Spleen (tissue), 11 donors: ENCODE results near the gene MIA2. TPM values are rescaled to one million over a fixed set of nuclear protein-coding genes. Genes with fewer than 3 reads are reported as not detected.

Source experiments
- DNase-seq: peaks from one replicate; pipeline ENCODE4 v3.0.0-alpha.2; 2020
- H3K27ac ChIP-seq, 8 donors: fragments of 200-600 bp; sonication (generic) in 7 of 8; 1 replicate in 4 of 8; 2 replicates in 4 of 8; pipeline versions ENCODE4 v1.5.0 to v1.8.0; 2016 to 2021; ENCODE audit warnings: inconsistent platforms in 4 of 8, mild to moderate bottlenecking in 4 of 8, moderate library complexity in 1 of 8
- H3K27me3 ChIP-seq, 7 donors: fragments of 200-600 bp; sonication (generic) in 6 of 7; replicated peaks in 1 of 7; 1 replicate in 4 of 7; 2 replicates in 3 of 7; pipeline versions ENCODE4 v1.5.0 to v1.8.0; 2016 to 2021; ENCODE audit warnings: inconsistent platforms in 3 of 7, mild to moderate bottlenecking in 1 of 7
- H3K36me3 ChIP-seq, 6 donors: fragments of 200-600 bp; sonication (generic) in 5 of 6; 1 replicate in 4 of 6; 2 replicates in 2 of 6; pipeline versions ENCODE4 v1.5.0 to v1.8.0; 2016 to 2021; ENCODE audit warnings: inconsistent platforms in 2 of 6
- H3K4me1 ChIP-seq, 6 donors: fragments of 200-600 bp; sonication (generic) in 5 of 6; 1 replicate in 3 of 6; 2 replicates in 3 of 6; pipeline versions ENCODE4 v1.5.0 to v1.8.0; 2016 to 2021; ENCODE audit warnings: inconsistent platforms in 3 of 6
- H3K4me3 ChIP-seq, 8 donors: fragments of 200-600 bp; sonication (generic) in 7 of 8; 1 replicate in 4 of 8; 2 replicates in 4 of 8; pipeline versions ENCODE4 v1.5.0 to v1.8.0; 2016 to 2021; ENCODE audit warnings: inconsistent platforms in 4 of 8, mild to moderate bottlenecking in 4 of 8, moderate library complexity in 2 of 8
- H3K9me3 ChIP-seq, 8 donors: fragments of 200-600 bp; sonication (generic) in 7 of 8; 1 replicate in 4 of 8; 2 replicates in 4 of 8; pipeline versions ENCODE4 v1.5.0 to v1.8.0; 2016 to 2021; ENCODE audit warnings: inconsistent platforms in 4 of 8
- POLR2A ChIP-seq, 3 donors: fragments of 450-650 bp; IDR thresholded peaks; one replicate each; pipeline ENCODE4 v1.5.1; 2017; ENCODE audit warnings: antibody characterized with exemption in 3 of 3, mild to moderate bottlenecking in 1 of 3
- POLR2AphosphoS5 ChIP-seq, 3 donors: sonication (generic); formaldehyde crosslinking; IDR thresholded peaks; one replicate each; pipeline ENCODE4 v1.5.1; 2017; ENCODE audit warnings: antibody characterized with exemption in 3 of 3
- WGBS, 5 donors: extraction: QIAGEN DNeasy Blood & Tissue Kit in 3 of 5; methylation state at CpG; one replicate each; pipeline versions ENCODE4 v1.1.5 to v1.1.7; 2013 to 2018; 5-methylcytosine and 5-hydroxymethylcytosine counted together
- intact Hi-C: fragments of 100-400 bp; cut with DNase I; formaldehyde crosslinking; loops from one replicate; pipeline ENCODE4 v1.15.0; 2023; ENCODE audit warnings: low total_unique reads
- polyA plus RNA-seq, 3 donors: library from polyadenylated mRNA; stranded (reverse); fragments of 200-250 nt; gene quantifications; one replicate each; pipeline ENCODE4 v1.2.1, GENCODE V29; 2013
- total RNA-seq, 7 donors: library from RNA; depleted of rRNA in 3 of 7; stranded (reverse); fragments of >200 nt in 3 of 7; fragmentation: NEBNext Ultra II Directional in 4 of 7; extraction: Animal tissue kit (Norgen Biotek cat#: 25700) in 4 of 7; gene quantifications; one replicate each; pipeline versions ENCODE4 v1.1.0 to v1.2.1, GENCODE V29; 2016 to 2021
- TF ChIP-seq, protein P1 (sequence below), 11 experiments: fragments of 200-600 bp in 7 of 11; fragments of 450-650 bp in 4 of 11; sonication (generic) in 4 of 11; IDR thresholded peaks in 8 of 11; conservative IDR thresholded peaks in 3 of 11; 1 replicate in 7 of 11; 2 replicates in 4 of 11; pipeline versions ENCODE4 v1.4.0 to v1.8.0; 2016 to 2021; ENCODE audit warnings: antibody characterized with exemption in 11 of 11, inconsistent platforms in 4 of 11, mild to moderate bottlenecking in 1 of 11
- donor health status: healthy with polysubstance abuse.
- donor health status: DM: no; HTN: no; CAD: no; lungs with moderate emphysema.
- donor health status: DM: no; HTN: no; CAD: no.
- donor health status: Bipolar disorder and iron deficiency.
- donor health status: healthy.
- donor health status: DM: no; HTN: no; CAD: no.
- donor health status: DM: yes; HTN: yes; CAD: no.

Gene MIA2
- total and polyA plus RNA-seq, 10 donors, result 18.3 to 31.3 (median 24.8) TPM

DNA sequence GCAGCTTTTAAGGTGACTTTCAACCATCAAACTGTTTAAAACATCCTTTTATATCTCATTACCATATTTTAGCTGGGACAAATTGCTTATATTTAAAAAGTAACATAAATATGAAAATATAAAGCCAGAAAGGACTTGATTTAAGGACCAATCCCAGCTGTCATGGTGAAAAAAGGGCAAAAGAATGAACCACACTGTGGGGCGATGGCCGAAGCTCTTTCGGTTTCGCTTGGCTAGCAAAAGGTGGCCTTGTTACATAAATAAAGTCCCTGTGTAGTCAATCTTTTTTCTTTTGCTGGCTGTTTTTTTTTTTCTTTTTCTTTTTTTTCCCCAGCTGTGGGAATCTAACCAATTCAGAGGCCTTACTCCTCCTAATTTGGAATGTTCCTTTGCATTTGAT is 147.7 kb downstream of the MIA2 start:
- H3K4me1 ChIP-seq, result peaks cover 0 to 5% (median 0%) of the 10 kb centered on the region in 6 donors
- H3K4me3 ChIP-seq, result no peak overlapping the region
- TF ChIP-seq POLR2A (IDR thresholded peaks at IDR 0.05) (no peak), POLR2AphosphoS5 (IDR thresholded peaks at IDR 0.05) (no peak)
- TF ChIP-seq, protein P1, sequence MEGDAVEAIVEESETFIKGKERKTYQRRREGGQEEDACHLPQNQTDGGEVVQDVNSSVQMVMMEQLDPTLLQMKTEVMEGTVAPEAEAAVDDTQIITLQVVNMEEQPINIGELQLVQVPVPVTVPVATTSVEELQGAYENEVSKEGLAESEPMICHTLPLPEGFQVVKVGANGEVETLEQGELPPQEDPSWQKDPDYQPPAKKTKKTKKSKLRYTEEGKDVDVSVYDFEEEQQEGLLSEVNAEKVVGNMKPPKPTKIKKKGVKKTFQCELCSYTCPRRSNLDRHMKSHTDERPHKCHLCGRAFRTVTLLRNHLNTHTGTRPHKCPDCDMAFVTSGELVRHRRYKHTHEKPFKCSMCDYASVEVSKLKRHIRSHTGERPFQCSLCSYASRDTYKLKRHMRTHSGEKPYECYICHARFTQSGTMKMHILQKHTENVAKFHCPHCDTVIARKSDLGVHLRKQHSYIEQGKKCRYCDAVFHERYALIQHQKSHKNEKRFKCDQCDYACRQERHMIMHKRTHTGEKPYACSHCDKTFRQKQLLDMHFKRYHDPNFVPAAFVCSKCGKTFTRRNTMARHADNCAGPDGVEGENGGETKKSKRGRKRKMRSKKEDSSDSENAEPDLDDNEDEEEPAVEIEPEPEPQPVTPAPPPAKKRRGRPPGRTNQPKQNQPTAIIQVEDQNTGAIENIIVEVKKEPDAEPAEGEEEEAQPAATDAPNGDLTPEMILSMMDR (IDR thresholded peaks at IDR 0.05 in 8 of 11, conservative IDR thresholded peaks at IDR 0.05 in 3 of 11), result no peak
- no peaks in the 10 kb centered on the region for H3K27me3 ChIP-seq
- peak overlapping the region in 2 of 8 donors; percentile 7 to 25 for H3K27ac ChIP-seq
- H3K9me3 ChIP-seq, result no peaks in the 10 kb centered on the region
- DNase-seq, result no peak
- no peaks in the 10 kb centered on the region for H3K36me3 ChIP-seq
- WGBS, 5 donors, result 88 to 93% (median 92%) methylated on average over 4 of the region's 4 CpGs
- intact Hi-C loops, result no loop called here

DNA sequence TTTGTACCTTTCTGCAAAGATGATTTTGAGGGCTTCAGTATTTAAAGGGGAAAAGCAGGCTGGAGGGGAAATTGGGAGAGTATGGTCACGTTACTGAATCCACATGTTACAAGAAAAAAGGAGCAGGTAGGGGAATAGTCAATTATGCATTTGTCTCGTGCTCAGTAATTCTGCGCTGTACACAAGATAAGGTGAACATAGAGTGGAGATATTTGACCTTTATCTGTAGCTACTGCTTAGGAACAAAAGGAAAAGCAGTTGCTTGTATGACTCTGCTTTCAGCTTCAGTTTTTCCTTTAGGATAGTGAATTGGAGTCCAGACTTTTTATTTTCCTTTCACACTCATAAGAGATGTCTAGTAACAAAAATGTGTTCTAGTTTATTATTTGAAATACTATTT is 148.7 kb downstream of the MIA2 start:
- intact Hi-C loops, result no loop called here
- Histone ChIP-seq H3K4me1 (no peaks in the 10 kb centered on the region), H3K27ac (no peak overlapping the region), H3K4me3 (no peak overlapping the region), H3K27me3 (no peaks in the 10 kb centered on the region), H3K36me3 (peaks cover 0 to 8% (median 0%) of the 10 kb centered on the region in 6 donors), H3K9me3 (no peaks in the 10 kb centered on the region)
- TF ChIP-seq POLR2AphosphoS5 (IDR thresholded peaks at IDR 0.05) (no peak), POLR2A (IDR thresholded peaks at IDR 0.05) (no peak)
- TF ChIP-seq, protein P1 (IDR thresholded peaks at IDR 0.05 in 8 of 11, conservative IDR thresholded peaks at IDR 0.05 in 3 of 11), result no peak
- 92 to 97% (median 93%) methylated on average over 3 of the region's 3 CpGs for WGBS, 5 donors
- no peak for DNase-seq

DNA sequence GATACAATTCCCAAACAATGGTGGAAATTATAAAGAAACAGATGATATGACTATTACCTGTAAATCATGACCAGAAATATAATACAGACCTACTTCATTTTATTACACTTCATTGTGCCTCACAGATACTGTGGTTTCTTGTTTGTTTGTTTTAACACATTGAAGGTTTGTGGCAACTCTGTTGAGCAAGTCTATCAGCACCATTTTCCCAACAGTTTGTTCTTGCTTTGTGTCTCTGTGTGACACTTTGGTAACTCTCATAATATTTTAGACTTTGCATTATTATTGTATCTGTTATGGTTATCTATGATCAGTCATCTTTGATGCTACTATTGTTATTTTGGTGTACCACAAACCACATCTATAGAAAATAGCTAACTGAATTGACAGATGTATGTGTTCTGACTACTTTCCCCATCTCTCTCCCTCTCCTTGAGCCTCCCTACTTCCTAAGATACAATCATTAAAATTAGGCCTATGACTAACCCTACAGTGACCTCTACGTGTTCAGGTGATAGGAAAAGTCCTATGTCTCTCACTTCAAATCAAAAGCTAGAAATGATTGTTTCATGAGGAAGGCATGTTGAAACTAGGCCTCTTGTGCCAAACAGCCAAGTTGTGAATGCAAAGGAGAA is 149.4 kb downstream of the MIA2 start:
- Histone ChIP-seq H3K9me3 (no peaks in the 10 kb centered on the region), H3K27me3 (no peaks in the 10 kb centered on the region), H3K36me3 (peaks cover 0 to 9% (median 0%) of the 10 kb centered on the region in 6 donors), H3K4me1 (no peaks in the 10 kb centered on the region), H3K27ac (no peak overlapping the region), H3K4me3 (no peak overlapping the region)
- 63 to 83% (median 69%) methylated on average over 1 of the region's 1 CpG for WGBS, 5 donors
- DNase-seq, result no peak
- intact Hi-C loops, result no loop called here
- TF ChIP-seq, protein P1 (IDR thresholded peaks at IDR 0.05 in 8 of 11, conservative IDR thresholded peaks at IDR 0.05 in 3 of 11), result no peak
- no peak for TF ChIP-seq POLR2AphosphoS5 (IDR thresholded peaks at IDR 0.05)
- no peak for TF ChIP-seq POLR2A (IDR thresholded peaks at IDR 0.05)

DNA sequence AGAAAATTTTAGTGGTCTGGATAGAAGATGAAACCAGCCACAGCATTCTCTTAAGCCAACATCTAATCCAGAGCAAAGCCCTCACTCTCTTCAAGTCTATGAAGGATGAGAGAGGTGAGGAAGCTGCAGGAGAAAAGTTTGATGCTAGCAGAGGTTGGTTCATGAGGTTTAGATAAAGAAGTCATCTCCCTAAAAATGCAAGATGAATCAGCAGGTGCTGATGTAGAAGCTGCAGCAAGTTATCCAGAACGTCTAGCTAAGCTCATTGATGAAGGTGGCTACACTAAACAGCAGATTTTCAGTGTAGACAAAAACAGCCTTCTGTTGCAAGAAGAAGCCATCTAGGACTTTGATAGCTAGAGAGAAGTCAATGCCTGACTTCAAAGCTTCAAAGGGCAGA is 150.0 kb downstream of the MIA2 start:
- no peak for DNase-seq
- Histone ChIP-seq H3K27me3 (no peaks in the 10 kb centered on the region), H3K9me3 (no peaks in the 10 kb centered on the region), H3K4me1 (no peaks in the 10 kb centered on the region), H3K36me3 (peaks cover 0 to 15% (median 0%) of the 10 kb centered on the region in 6 donors), H3K27ac (no peak overlapping the region), H3K4me3 (no peak overlapping the region)
- TF ChIP-seq, protein P1 (IDR thresholded peaks at IDR 0.05 in 8 of 11, conservative IDR thresholded peaks at IDR 0.05 in 3 of 11), result no peak
- TF ChIP-seq POLR2AphosphoS5 (IDR thresholded peaks at IDR 0.05) (no peak), POLR2A (IDR thresholded peaks at IDR 0.05) (no peak)
- 79 to 86% (median 81%) methylated on average over 1 of the region's 1 CpG for WGBS, 5 donors
- intact Hi-C loops, result no loop called here
